ENCODE data around the gene KRCC1. TPM values are rescaled to one million over a fixed set of nuclear protein-coding genes. Genes with fewer than 3 reads are reported as not detected.

KRCC1 gene
- total RNA-seq, 6 donors from 2014 or later = 7.4 to 36.7 (median 18.3) TPM

DNA sequence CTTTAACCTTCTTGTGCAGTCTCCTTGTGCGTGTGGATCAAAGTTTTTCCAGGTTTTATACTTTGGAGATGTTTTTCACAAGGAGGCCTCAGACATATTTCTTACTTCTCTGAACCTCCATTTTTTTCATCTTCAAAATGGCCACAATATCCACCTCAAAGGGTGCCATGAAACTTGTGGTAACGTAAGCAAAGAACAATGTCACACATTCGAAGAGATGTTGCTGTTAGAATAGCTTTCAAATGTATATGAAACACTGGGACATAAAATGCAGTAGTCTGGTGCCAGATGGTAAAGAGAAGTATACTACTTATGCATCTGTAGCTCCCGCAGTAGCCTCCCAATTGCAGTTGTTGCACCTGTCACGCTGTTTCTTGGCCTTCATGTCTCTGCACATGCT is 2.6 kb upstream of the KRCC1 start:
- no peak overlapping the region for H3K27ac ChIP-seq
- H3K27me3 ChIP-seq = no peaks in the 10 kb centered on the region
- 91 to 93% methylated on average over 5 of the region's 5 CpGs for WGBS, 2 donors
- ATAC-seq (ENCODE audit: low FRiP score in 2 of 2) = no peak
- H3K4me3 ChIP-seq = no peak overlapping the region
- no peak for TF ChIP-seq POLR2AphosphoS5 (IDR thresholded peaks at IDR 0.05)
- H3K9me3 ChIP-seq = no peaks in the 10 kb centered on the region
- no peak for DNase-seq
- H3K4me1 ChIP-seq = peaks cover 19 to 22% (median 21%) of the 10 kb centered on the region in 4 donors
- H3K36me3 ChIP-seq = no peaks in the 10 kb centered on the region

DNA sequence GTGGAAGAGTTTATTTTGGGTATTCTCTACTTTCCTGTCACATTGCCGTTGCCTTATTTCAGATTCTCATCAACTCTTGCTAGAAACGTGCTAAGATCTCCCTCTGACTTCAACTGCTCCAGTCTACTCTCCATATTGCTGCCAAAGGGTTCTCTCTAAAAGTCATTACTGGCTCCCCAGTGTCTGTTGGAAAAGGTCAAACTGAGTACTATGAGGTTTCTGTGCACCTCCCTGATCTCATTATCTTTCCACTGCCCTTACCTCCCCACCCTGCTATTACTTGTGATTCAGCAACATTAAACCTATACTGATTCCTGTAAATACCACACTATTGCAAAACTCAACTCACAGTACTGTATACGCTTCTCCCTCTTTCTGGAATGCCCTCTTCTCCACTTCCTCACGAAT is 1.9 kb upstream of the KRCC1 start:
- no peak for TF ChIP-seq POLR2AphosphoS5 (IDR thresholded peaks at IDR 0.05)
- TF ChIP-seq, protein P1, sequence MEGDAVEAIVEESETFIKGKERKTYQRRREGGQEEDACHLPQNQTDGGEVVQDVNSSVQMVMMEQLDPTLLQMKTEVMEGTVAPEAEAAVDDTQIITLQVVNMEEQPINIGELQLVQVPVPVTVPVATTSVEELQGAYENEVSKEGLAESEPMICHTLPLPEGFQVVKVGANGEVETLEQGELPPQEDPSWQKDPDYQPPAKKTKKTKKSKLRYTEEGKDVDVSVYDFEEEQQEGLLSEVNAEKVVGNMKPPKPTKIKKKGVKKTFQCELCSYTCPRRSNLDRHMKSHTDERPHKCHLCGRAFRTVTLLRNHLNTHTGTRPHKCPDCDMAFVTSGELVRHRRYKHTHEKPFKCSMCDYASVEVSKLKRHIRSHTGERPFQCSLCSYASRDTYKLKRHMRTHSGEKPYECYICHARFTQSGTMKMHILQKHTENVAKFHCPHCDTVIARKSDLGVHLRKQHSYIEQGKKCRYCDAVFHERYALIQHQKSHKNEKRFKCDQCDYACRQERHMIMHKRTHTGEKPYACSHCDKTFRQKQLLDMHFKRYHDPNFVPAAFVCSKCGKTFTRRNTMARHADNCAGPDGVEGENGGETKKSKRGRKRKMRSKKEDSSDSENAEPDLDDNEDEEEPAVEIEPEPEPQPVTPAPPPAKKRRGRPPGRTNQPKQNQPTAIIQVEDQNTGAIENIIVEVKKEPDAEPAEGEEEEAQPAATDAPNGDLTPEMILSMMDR (IDR thresholded peaks at IDR 0.05) = no peak
- TF ChIP-seq EP300 (IDR thresholded peaks at IDR 0.05) = no peak
- no peak for TF ChIP-seq POLR2A (IDR thresholded peaks at IDR 0.05)
- no peaks in the 10 kb centered on the region for H3K36me3 ChIP-seq
- H3K27me3 ChIP-seq = no peaks in the 10 kb centered on the region
- no peak overlapping the region for H3K4me3 ChIP-seq
- WGBS, 2 donors = 52 to 56% methylated on average over 4 of the region's 4 CpGs
- ATAC-seq (ENCODE audit: low FRiP score in 2 of 2) = no peak
- H3K4me1 ChIP-seq = peaks cover 21 to 28% (median 24%) of the 10 kb centered on the region in 4 donors
- DNase-seq = no peak
- H3K9me3 ChIP-seq = no peaks in the 10 kb centered on the region
- H3K27ac ChIP-seq = no peak overlapping the region

DNA sequence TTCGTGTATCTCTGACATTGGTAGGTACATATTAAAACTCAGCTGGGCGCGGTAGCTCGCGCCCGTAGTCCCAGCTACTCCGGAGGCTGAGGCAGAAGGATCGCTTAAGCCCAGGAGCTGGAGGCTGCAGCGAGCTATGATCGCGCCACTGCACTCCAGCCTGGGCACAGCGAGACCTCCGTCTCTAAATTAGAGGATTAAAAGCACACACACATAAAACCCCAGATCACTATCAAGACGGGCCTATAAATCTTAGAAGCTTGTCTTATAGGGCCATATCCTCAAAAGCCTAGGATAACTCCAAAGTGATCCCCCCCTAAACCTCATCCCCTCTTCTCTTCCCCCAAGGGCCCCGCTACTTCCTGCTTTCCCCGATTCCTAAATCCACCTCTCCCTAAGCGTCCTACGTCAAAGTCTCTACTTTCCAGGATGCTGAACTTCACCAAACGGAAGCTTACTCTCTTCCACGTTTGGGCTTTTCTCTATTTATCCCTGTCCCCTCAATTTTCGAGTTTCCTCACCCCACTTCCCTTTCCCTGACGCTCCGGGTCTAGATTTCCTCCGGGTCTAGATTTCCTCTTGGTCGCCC is 707 bp downstream of the KRCC1 start:
- TF ChIP-seq POLR2A (IDR thresholded peaks at IDR 0.05) (no peak), POLR2AphosphoS5 (IDR thresholded peaks at IDR 0.05) (no peak), EP300 (IDR thresholded peaks at IDR 0.05) (no peak)
- TF ChIP-seq, protein P1 (IDR thresholded peaks at IDR 0.05) = no peak
- Histone ChIP-seq H3K36me3 (no peaks in the 10 kb centered on the region), H3K4me3 (peak overlapping the region; percentile 63 to 81 (median 78)), H3K9me3 (no peaks in the 10 kb centered on the region), H3K4me1 (peaks cover 21 to 30% (median 29%) of the 10 kb centered on the region in 4 donors), H3K27me3 (no peaks in the 10 kb centered on the region), H3K27ac (peak overlapping the region; percentile 97 to 100 (median 98))
- ATAC-seq (ENCODE audit: low FRiP score in 2 of 2) (peak in 1 of 2 donors; percentile 37), DNase-seq (peak in 1 of 2 donors; percentile 39)
- 27 to 30% methylated on average over 24 to 25 of the region's 25 CpGs for WGBS, 2 donors

DNA sequence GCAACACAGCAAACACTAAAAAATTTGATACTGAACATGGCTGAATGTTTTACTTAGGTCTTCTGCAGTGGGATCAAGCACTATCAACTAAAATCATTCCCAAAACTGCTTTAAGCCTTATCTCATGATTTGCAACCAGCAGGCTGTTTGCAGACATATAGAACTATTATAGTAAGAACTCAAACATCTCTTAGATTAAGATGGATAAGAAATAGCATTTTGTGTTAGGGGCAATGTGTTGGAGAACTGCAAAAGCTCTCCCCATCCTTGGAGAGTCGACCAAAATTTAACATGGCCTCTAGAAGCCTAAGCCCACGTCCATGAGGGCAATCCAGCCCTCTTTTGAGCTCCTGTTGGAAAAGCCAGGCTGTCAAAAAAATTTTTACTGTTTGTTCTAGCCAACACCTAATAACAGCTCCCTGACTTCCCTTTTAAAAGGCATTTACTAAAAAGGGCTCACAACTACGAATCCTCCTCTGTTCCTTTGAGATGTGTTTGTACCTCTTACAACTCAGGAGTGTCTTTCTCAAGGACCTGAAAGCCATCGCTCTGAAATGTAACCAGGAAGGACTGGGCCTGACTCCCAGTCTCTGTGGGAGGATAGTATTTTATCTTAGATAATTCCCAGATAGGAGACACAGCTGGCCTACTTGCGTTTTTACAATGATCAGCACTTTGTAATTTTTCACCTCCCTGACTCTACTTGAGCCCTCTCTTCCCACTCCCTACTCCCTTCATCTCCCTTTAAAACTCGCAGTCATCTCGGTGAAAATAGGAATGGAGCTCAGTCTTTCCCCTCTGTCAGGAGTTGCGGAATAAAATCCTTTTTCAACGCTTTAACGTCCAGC is 1.4 kb downstream of the KRCC1 start:
- TF ChIP-seq, protein P1 (IDR thresholded peaks at IDR 0.05) = no peak
- Histone ChIP-seq H3K36me3 (peaks cover 0 to 2% (median 0%) of the 10 kb centered on the region in 4 donors), H3K9me3 (no peaks in the 10 kb centered on the region), H3K4me1 (peaks cover 21 to 30% (median 29%) of the 10 kb centered on the region in 4 donors), H3K4me3 (peak overlapping the region; percentile 63 to 81 (median 78)), H3K27ac (peak overlapping the region; percentile 97 to 100 (median 98)), H3K27me3 (no peaks in the 10 kb centered on the region)
- DNase-seq (no peak), ATAC-seq (ENCODE audit: low FRiP score in 2 of 2) (no peak)
- WGBS, 2 donors = 46 to 51% methylated on average over 10 of the region's 10 CpGs

DNA sequence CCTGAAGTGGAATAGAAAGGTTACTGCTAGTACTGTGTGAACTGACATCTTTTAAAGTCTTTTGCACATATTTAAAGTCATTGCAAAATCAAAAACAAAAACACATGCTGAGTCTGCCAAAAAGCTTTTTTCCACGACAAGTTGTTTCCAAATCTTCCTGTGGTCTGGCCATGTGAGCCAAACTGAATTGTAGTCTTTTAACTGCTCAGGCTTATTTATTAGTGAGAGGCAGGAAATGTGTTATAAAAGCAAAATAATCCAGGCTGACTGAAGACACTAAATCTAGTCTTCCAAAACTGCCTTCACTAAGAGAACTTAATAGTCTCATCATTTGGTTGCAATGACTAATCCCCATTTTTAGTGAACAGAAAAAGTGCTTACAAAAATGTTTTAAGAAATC is 2.3 kb downstream of the KRCC1 start:
- Histone ChIP-seq H3K27ac (peak overlapping the region; percentile 26 to 100 (median 98)), H3K9me3 (no peaks in the 10 kb centered on the region), H3K36me3 (peaks cover 0 to 2% (median 0%) of the 10 kb centered on the region in 4 donors), H3K27me3 (no peaks in the 10 kb centered on the region), H3K4me3 (no peak overlapping the region), H3K4me1 (peaks cover 21 to 30% (median 29%) of the 10 kb centered on the region in 4 donors)
- TF ChIP-seq, protein P1 (IDR thresholded peaks at IDR 0.05) = no peak
- TF ChIP-seq POLR2AphosphoS5 (IDR thresholded peaks at IDR 0.05) = no peak
- peak in 1 of 4 donors; percentile 14 for TF ChIP-seq POLR2A (IDR thresholded peaks at IDR 0.05)
- no peak for TF ChIP-seq EP300 (IDR thresholded peaks at IDR 0.05)
- WGBS, 2 donors = 15 to 17% methylated on average over 1 of the region's 1 CpG
- DNase-seq = no peak
- no peak for ATAC-seq (ENCODE audit: low FRiP score in 2 of 2)
